Heart left ventricle (tissue), 16 donors: ENCODE measurements around the gene COMMD1. TPM values are rescaled to one million over a fixed set of nuclear protein-coding genes. Genes with fewer than 3 reads are reported as not detected.
A peak's percentile ranks its signal among the peaks of the same experiment; 100 is the strongest.

Experiments
- ATAC-seq, 4 donors: fragments of 200-7000 bp; cut with Tn5 transposase; one replicate each; pipeline ENCODE4 v1.9.1; 2020 to 2022; ENCODE audit warnings: moderate library complexity in 4 of 4, mild to moderate bottlenecking in 3 of 4, moderate number of reproducible peaks in 1 of 4
- DNase-seq, 5 donors: peaks; one replicate each; pipeline ENCODE4 v3.0.0-alpha.2; 2020
- H3K27ac ChIP-seq, 12 donors: fragments of 200-600 bp; sonication (generic) in 4 of 12; one replicate each; pipeline versions ENCODE4 v1.5.0 to v1.8.0; 2016 to 2022; ENCODE audit warnings: mild to moderate bottlenecking in 2 of 12
- H3K27me3 ChIP-seq, 9 donors: fragments of 200-600 bp; sonication (generic) in 2 of 9; one replicate each; pipeline versions ENCODE4 v1.5.1 to v1.8.0; 2016 to 2022; ENCODE audit warnings: mild to moderate bottlenecking in 3 of 9
- H3K36me3 ChIP-seq, 9 donors: fragments of 200-600 bp; sonication (generic) in 2 of 9; one replicate each; pipeline versions ENCODE4 v1.5.0 to v1.8.0; 2018 to 2022; ENCODE audit warnings: mild to moderate bottlenecking in 2 of 9
- H3K4me1 ChIP-seq, 12 donors: fragments of 200-600 bp; sonication (generic) in 4 of 12; one replicate each; pipeline versions ENCODE4 v1.5.0 to v1.8.0; 2016 to 2022; ENCODE audit warnings: mild to moderate bottlenecking in 3 of 12
- H3K4me3 ChIP-seq, 12 donors: fragments of 200-600 bp; sonication (generic) in 4 of 12; one replicate each; pipeline versions ENCODE4 v1.5.0 to v1.8.0; 2017 to 2022; ENCODE audit warnings: mild to moderate bottlenecking in 9 of 12, moderate library complexity in 4 of 12
- H3K9me3 ChIP-seq, 12 donors: fragments of 200-600 bp; sonication (generic) in 4 of 12; one replicate each; pipeline versions ENCODE4 v1.5.0 to v1.8.0; 2016 to 2022; ENCODE audit warnings: mild to moderate bottlenecking in 1 of 12
- POLR2A ChIP-seq, 2 donors: fragments of 450-650 bp; IDR thresholded peaks; one replicate each; pipeline ENCODE4 v1.6.1; 2017; ENCODE audit warnings: antibody characterized with exemption in 2 of 2, mild to moderate bottlenecking in 2 of 2, moderate library complexity in 2 of 2
- WGBS, 4 donors: extraction: QIAGEN DNeasy Blood & Tissue Kit in 2 of 4; methylation state at CpG; one replicate each; pipeline versions ENCODE4 v1.1.5 to v1.1.7; 2013 to 2018; 5-methylcytosine and 5-hydroxymethylcytosine counted together
- intact Hi-C, 10 donors: fragments of 100-400 bp; cut with DNase I; formaldehyde crosslinking; loops; one replicate each; pipeline versions ENCODE4 v1.11.1 to v1.14.2; 2022
- polyA plus RNA-seq, 2 donors: library from polyadenylated mRNA; stranded (reverse); fragments of 200-250 nt; gene quantifications; one replicate each; pipeline ENCODE4 v1.2.3, GENCODE V29; 2013
- total RNA-seq, 9 donors: library from RNA; depleted of rRNA in 2 of 9; stranded (reverse); fragments of >200 nt in 2 of 9; fragmentation: NEBNext Ultra II Directional in 3 of 9; extraction: Animal tissue kit (Norgen Biotek cat#: 25700) in 3 of 9; gene quantifications; one replicate each; pipeline versions ENCODE4 v1.1.0 to v1.2.4, GENCODE V29; 2016 to 2023
- TF ChIP-seq, protein P1 (sequence below), 12 donors: fragments of 200-600 bp; sonication (generic) in 4 of 12; IDR thresholded peaks; one replicate each; pipeline versions ENCODE4 v1.5.0 to v1.8.0; 2018 to 2022; ENCODE audit warnings: antibody characterized with exemption in 12 of 12, mild to moderate bottlenecking in 5 of 12
- donor health status: ischemic (EF 13 %, LVEDD 7.1; RV severe dilation, severe dysfunction).
- donor health status: healthy with polysubstance abuse.
- donor health status: DM: no; HTN: yes; CAD: no.
- donor health status: DM: no; HTN: no; CAD: no.
- donor health status: ischemic (EF 25% LVEDD 6.9; RV normal size, moderate dysfunction).
- donor health status: ischemic (EF 25% LVEDD 5.7; RV mildly dilated, moderate dysfunction).
- donor health status: healthy.
- donor health status: DM: yes; HTN: yes; CAD: no.
- donor health status: ischemic (EF 35%, LVEDD 5.7; RV mildly dilated, moderate dysfunction).
- donor health status: nonischemic (EF 11% LVEDD 7.7; RV severe dilation, severe dysfunction).
- donor health status: DM: yes; HTN: yes; CAD: no.
- donor health status: PGD.
- donor health status: ischemic (EF 29% LVEDD 5.4; RV normal size, mild dysfunction).
- donor health status: nonischemic (EF 23%, LVEDD 6.1; RV moderate dilation, normal function).

COMMD1 gene
- total and polyA plus RNA-seq, 11 donors = 50.1 to 99.5 (median 69.3) TPM

DNA sequence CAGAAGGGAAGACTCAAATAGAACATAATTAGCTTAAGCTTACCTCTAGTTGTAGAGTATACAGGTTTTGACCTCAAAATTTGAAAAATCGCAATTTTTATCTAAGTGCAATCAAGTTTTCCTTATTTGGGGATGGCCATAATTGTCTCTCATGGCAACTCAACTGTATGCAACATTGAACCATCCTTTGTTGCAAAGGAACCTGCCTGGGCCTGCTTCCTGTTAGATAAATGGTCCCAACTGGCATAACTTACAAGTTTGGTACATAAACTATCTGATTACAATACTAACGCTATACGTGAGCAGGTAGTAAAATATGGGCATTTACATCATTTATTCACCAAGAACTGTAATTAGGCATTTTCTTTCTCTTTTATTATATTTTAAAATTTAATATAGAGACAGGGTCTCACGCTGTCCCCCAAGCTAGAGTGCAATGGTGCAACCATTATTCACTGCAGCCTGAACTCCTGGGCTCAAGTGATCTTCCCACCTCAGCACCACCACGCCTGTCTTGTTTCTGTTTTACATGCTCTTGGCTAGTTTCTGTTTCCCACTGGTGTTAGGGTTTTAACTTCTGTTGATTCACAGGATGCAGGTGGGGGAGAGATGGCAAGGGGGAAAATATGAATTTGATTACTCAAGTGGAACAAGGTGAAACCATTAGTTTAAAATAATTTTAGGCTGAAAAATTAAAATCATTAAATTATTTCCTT, 235.1 kb downstream of the COMMD1 start:
- Histone ChIP-seq H3K9me3 (no peaks in the 10 kb centered on the region), H3K36me3 (peaks cover 0 to 10% (median 0%) of the 10 kb centered on the region in 9 donors), H3K27ac (no peak overlapping the region), H3K27me3 (no peaks in the 10 kb centered on the region), H3K4me3 (no peak overlapping the region), H3K4me1 (peaks cover 0 to 37% (median 12%) of the 10 kb centered on the region in 12 donors)
- WGBS, 4 donors = 85 to 90% (median 87%) methylated on average over 5 of the region's 5 CpGs
- ATAC-seq (no peak), DNase-seq (no peak)
- intact Hi-C loops = no loop called here
- TF ChIP-seq, protein P1, sequence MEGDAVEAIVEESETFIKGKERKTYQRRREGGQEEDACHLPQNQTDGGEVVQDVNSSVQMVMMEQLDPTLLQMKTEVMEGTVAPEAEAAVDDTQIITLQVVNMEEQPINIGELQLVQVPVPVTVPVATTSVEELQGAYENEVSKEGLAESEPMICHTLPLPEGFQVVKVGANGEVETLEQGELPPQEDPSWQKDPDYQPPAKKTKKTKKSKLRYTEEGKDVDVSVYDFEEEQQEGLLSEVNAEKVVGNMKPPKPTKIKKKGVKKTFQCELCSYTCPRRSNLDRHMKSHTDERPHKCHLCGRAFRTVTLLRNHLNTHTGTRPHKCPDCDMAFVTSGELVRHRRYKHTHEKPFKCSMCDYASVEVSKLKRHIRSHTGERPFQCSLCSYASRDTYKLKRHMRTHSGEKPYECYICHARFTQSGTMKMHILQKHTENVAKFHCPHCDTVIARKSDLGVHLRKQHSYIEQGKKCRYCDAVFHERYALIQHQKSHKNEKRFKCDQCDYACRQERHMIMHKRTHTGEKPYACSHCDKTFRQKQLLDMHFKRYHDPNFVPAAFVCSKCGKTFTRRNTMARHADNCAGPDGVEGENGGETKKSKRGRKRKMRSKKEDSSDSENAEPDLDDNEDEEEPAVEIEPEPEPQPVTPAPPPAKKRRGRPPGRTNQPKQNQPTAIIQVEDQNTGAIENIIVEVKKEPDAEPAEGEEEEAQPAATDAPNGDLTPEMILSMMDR (IDR thresholded peaks at IDR 0.05) = no peak
- no peak for TF ChIP-seq POLR2A (IDR thresholded peaks at IDR 0.05)

DNA sequence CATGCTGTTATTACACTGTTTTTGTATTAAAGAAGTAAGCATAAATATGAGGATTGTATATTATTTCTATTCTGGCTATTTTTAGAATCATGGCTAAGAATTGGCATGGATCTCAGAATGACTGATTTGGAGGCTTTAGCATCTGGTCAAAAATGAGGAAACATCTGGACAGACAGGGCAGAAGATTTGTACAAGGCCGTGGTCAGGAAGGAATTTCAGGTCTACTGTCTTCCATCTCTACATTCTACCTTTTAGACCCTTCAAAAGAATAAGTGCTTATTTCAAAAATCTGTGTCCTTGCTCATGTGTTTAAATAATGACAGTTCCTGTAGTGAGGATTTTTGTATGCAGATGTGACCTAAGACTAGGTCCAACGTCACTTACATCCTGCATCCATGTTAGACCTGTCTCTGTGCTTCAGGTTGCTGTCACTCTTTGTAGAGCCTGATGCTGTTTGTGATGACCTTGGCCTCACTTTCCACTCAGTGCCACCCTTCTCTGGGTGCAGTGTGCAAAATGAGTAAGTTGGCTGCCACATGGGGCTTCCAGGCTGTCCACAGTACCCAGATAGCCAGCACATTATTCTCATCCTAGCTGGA, 235.8 kb downstream of the COMMD1 start:
- 49 to 69% (median 58%) methylated on average over 2 of the region's 2 CpGs for WGBS, 4 donors
- no peak for ATAC-seq
- peaks cover 0 to 5% (median 0%) of the 10 kb centered on the region in 9 donors for H3K36me3 ChIP-seq
- no peak overlapping the region for H3K4me3 ChIP-seq
- H3K27me3 ChIP-seq = no peaks in the 10 kb centered on the region
- peaks cover 0 to 40% (median 12%) of the 10 kb centered on the region in 12 donors for H3K4me1 ChIP-seq
- no peak for DNase-seq
- peak overlapping the region in 5 of 12 donors; percentile 11 to 57 (median 21) for H3K27ac ChIP-seq
- H3K9me3 ChIP-seq = no peaks in the 10 kb centered on the region
- TF ChIP-seq POLR2A (IDR thresholded peaks at IDR 0.05) = no peak
- TF ChIP-seq, protein P1 (IDR thresholded peaks at IDR 0.05) = no peak
- intact Hi-C loops = no loop called here

DNA sequence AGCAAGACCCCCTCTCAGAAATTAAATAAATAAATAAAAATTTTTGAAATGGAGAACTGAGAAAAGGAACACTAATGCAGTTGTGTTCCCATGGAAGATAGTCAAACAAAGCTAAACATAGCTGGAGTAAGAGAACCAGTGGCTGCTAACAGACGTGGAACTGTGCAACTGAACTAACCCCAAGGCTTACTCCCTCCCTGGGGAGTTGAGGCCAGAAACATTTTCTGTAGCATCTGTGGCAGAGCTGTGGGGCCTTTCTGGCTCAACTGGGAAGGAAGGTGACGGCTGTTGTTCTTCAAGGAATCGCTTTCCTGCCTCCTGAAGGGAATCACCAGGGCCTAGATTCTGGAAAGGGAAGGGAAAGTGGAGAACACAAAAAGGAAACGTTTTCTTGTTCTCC, 236.6 kb downstream of the COMMD1 start:
- TF ChIP-seq, protein P1 (IDR thresholded peaks at IDR 0.05) = no peak
- no peak for TF ChIP-seq POLR2A (IDR thresholded peaks at IDR 0.05)
- intact Hi-C loops = no loop called here

DNA sequence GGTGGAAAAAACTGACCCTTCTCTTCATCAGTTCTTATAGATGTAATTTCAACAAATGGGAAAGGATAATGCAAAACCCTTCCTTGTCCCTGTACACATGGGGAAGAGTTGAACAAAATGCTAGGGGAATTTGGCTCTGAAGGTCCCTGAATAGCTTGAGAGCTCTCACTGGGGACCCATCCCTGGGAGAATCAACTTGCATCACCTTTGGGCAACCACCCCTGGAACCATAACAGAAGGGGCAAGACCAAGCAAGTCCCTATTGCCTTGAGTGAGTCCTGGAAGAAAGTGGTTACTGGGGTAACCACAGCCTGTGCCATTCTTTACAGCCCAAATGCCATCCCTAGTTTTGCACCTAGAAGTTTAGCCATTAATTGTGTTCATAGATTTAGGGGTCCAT, 238.2 kb downstream of the COMMD1 start:
- TF ChIP-seq POLR2A (IDR thresholded peaks at IDR 0.05) = no peak
- TF ChIP-seq, protein P1 (IDR thresholded peaks at IDR 0.05) = no peak
- no peaks in the 10 kb centered on the region for H3K27me3 ChIP-seq
- H3K9me3 ChIP-seq = no peaks in the 10 kb centered on the region
- ATAC-seq = no peak
- H3K4me1 ChIP-seq = peaks cover 0 to 27% (median 8%) of the 10 kb centered on the region in 12 donors
- H3K27ac ChIP-seq = no peak overlapping the region
- no peak overlapping the region for H3K4me3 ChIP-seq
- DNase-seq = no peak
- no peaks in the 10 kb centered on the region for H3K36me3 ChIP-seq
- intact Hi-C loops = no loop called here

More for the DNA sequence above, 236.6 kb downstream of the COMMD1 start:
- Histone ChIP-seq H3K9me3 (no peaks in the 10 kb centered on the region), H3K4me3 (no peak overlapping the region), H3K27ac (peak overlapping the region in 3 of 12 donors; percentile 5 to 57 (median 20)), H3K27me3 (no peaks in the 10 kb centered on the region), H3K4me1 (peaks cover 0 to 38% (median 12%) of the 10 kb centered on the region in 12 donors), H3K36me3 (no peaks in the 10 kb centered on the region)
- DNase-seq (peak in 3 of 5 donors; percentile 32 to 55 (median 49)), ATAC-seq (peak in 3 of 4 donors; percentile 33 to 57 (median 45))
- WGBS, 4 donors = 62 to 72% (median 65%) methylated on average over 4 of the region's 4 CpGs
